H9 (cell line): ENCODE results near the gene ZAP70. TPM values are rescaled to one million over a fixed set of nuclear protein-coding genes. Genes with fewer than 3 reads are reported as not detected.

Source experiments
- DNase-seq: peaks from one replicate; pipeline ENCODE4 v3.0.0-alpha.2; 2017
- H2AFZ ChIP-seq: one replicate; pipeline ENCODE4 v1.6.1; 2013; ENCODE audit warnings: mild to moderate bottlenecking, low read length, control low read depth, moderate library complexity
- H2AK5ac ChIP-seq: 2 replicates; pipeline ENCODE4 v1.6.1; 2013; ENCODE audit warnings: low read length, control low read depth, mixed read lengths; ENCODE audit not compliant: insufficient read length
- H2BK120ac ChIP-seq: one replicate; pipeline ENCODE4 v1.6.1; 2013; ENCODE audit warnings: low read depth, mild to moderate bottlenecking, low read length, control low read depth, inconsistent platforms; ENCODE audit not compliant: poor library complexity, severe bottlenecking
- H2BK12ac ChIP-seq: 2 replicates; pipeline ENCODE4 v1.6.1; 2013; ENCODE audit warnings: low read length, control low read depth, mixed read lengths, low read depth; ENCODE audit not compliant: insufficient read length
- H2BK15ac ChIP-seq: 2 replicates; pipeline ENCODE4 v1.6.1; 2013; ENCODE audit warnings: low read depth, low read length, control low read depth
- H2BK20ac ChIP-seq: one replicate; pipeline ENCODE4 v1.6.1; 2013; ENCODE audit warnings: low read depth, mild to moderate bottlenecking, low read length, control low read depth, inconsistent platforms; ENCODE audit not compliant: poor library complexity, severe bottlenecking
- H2BK5ac ChIP-seq: 2 replicates; pipeline ENCODE4 v1.6.1; 2013; ENCODE audit warnings: low read length, control low read depth, mixed read lengths; ENCODE audit not compliant: insufficient read length
- H3K14ac ChIP-seq: 2 replicates; pipeline ENCODE4 v1.6.1; 2013; ENCODE audit warnings: low read length, control low read depth; ENCODE audit not compliant: insufficient read depth
- H3K18ac ChIP-seq: 2 replicates; pipeline ENCODE4 v1.6.1; 2013; ENCODE audit warnings: low read depth, mild to moderate bottlenecking, mixed read lengths, low read length, control low read depth; ENCODE audit not compliant: insufficient read length
- H3K23ac ChIP-seq: 2 replicates; pipeline ENCODE4 v1.6.1; 2013; ENCODE audit warnings: low read length, control low read depth, mixed read lengths, low read depth; ENCODE audit not compliant: insufficient read length
- H3K23me2 ChIP-seq: 2 replicates; pipeline ENCODE4 v1.6.1; 2013; ENCODE audit warnings: low read depth, mild to moderate bottlenecking, mixed read lengths, low read length, control low read depth; ENCODE audit not compliant: insufficient read length, poor library complexity, severe bottlenecking
- H3K27ac ChIP-seq: 2 replicates; pipeline ENCODE4 v1.5.1; 2013; ENCODE audit warnings: low read length, control low read depth, mixed read lengths, low read depth; ENCODE audit not compliant: insufficient read length
- H3K27me3 ChIP-seq: 2 replicates; pipeline ENCODE4 v1.6.1; 2013; ENCODE audit warnings: low read length, control low read depth, inconsistent platforms; ENCODE audit not compliant: insufficient read depth
- H3K4ac ChIP-seq: 2 replicates; pipeline ENCODE4 v1.6.1; 2013; ENCODE audit warnings: low read depth, mild to moderate bottlenecking, control low read depth, inconsistent platforms, low read length, moderate library complexity
- H3K4me1 ChIP-seq: 2 replicates; pipeline ENCODE4 v1.6.1; 2013; ENCODE audit warnings: low read length, control low read depth, inconsistent platforms; ENCODE audit not compliant: insufficient read depth
- H3K4me2 ChIP-seq: 2 replicates; pipeline ENCODE4 v1.6.1; 2013; ENCODE audit warnings: low read length, control low read depth, mixed read lengths; ENCODE audit not compliant: insufficient read length, insufficient read depth
- H3K56ac ChIP-seq: 2 replicates; pipeline ENCODE4 v1.6.1; 2013; ENCODE audit warnings: low read depth, mild to moderate bottlenecking, mixed read lengths, low read length, control low read depth; ENCODE audit not compliant: insufficient read length
- H3K79me1 ChIP-seq: 2 replicates; pipeline ENCODE4 v1.6.1; 2013; ENCODE audit warnings: low read depth, mild to moderate bottlenecking, moderate library complexity, low read length, control low read depth, inconsistent platforms; ENCODE audit not compliant: insufficient read depth, poor library complexity, severe bottlenecking
- H3K79me2 ChIP-seq: 2 replicates; pipeline ENCODE4 v1.6.1; 2013; ENCODE audit warnings: low read length, control low read depth, inconsistent platforms; ENCODE audit not compliant: insufficient read depth
- H3K9ac ChIP-seq: 2 replicates; pipeline ENCODE4 v1.6.1; 2013; ENCODE audit warnings: low read length, control low read depth, mixed read lengths; ENCODE audit not compliant: insufficient read length; ENCODE audit errors: extremely low read depth
- H3K9me3 ChIP-seq: one replicate; pipeline ENCODE4 v1.6.1; 2013; ENCODE audit warnings: low read depth, low read length, inconsistent platforms; ENCODE audit not compliant: control insufficient read depth
- H3T11ph ChIP-seq: one replicate; pipeline ENCODE4 v1.6.1; 2013; ENCODE audit warnings: mild to moderate bottlenecking, low read length, control low read depth, inconsistent platforms
- H4K20me1 ChIP-seq: one replicate; pipeline ENCODE4 v1.6.1; 2013; ENCODE audit not compliant: control insufficient read depth, insufficient read length, insufficient read depth
- H4K5ac ChIP-seq: 2 replicates; pipeline ENCODE4 v1.6.1; 2013; ENCODE audit warnings: low read depth, mild to moderate bottlenecking, mixed read lengths, low read length, control low read depth; ENCODE audit not compliant: insufficient read length
- H4K8ac ChIP-seq: replicated peaks from 2 replicates; pipeline ENCODE4 v1.6.1; 2013; ENCODE audit warnings: low read length, control low read depth, mixed read lengths, low read depth; ENCODE audit not compliant: insufficient read length
- H4K91ac ChIP-seq: 2 replicates; pipeline ENCODE4 v1.6.1; 2013; ENCODE audit warnings: low read depth, mild to moderate bottlenecking, moderate library complexity, mixed read lengths, low read length, control low read depth; ENCODE audit not compliant: insufficient read length
- H3K27ac Mint-ChIP-seq, 3 experiments: 2 replicates in 2 of 3; 3 replicates in 1 of 3; pipeline ENCODE4 v1.8.0; 2020 to 2021; ENCODE audit warnings: mixed read lengths in 3 of 3, mild to moderate bottlenecking in 1 of 3, moderate library complexity in 1 of 3
- H3K27me3 Mint-ChIP-seq: 2 replicates; pipeline ENCODE4 v1.8.0; 2021; ENCODE audit warnings: low read depth, mild to moderate bottlenecking, moderate library complexity, mixed read lengths
- H3K36me3 Mint-ChIP-seq, 3 experiments: 2 replicates in 2 of 3; 3 replicates in 1 of 3; pipeline ENCODE4 v1.8.0; 2020 to 2021; ENCODE audit warnings: low read depth in 3 of 3, mixed read lengths in 3 of 3; ENCODE audit not compliant: insufficient read depth in 1 of 3
- H3K4me1 Mint-ChIP-seq, 2 experiments: 2 replicates each; pipeline ENCODE4 v1.8.0; 2020; ENCODE audit warnings: mixed read lengths in 2 of 2
- H3K4me3 Mint-ChIP-seq, 2 experiments: 2 replicates in 1 of 2; 3 replicates in 1 of 2; pipeline ENCODE4 v1.8.0; 2020 to 2021; ENCODE audit warnings: mild to moderate bottlenecking in 2 of 2, mixed read lengths in 2 of 2, moderate library complexity in 1 of 2
- H3K9me3 Mint-ChIP-seq, 2 experiments: 2 replicates in 1 of 2; 3 replicates in 1 of 2; pipeline ENCODE4 v1.8.0; 2020; ENCODE audit warnings: mild to moderate bottlenecking in 2 of 2, mixed read lengths in 2 of 2, moderate library complexity in 1 of 2
- CTCF ChIP-seq: fragments of 200-600 bp; sonication (generic); conservative IDR thresholded peaks from 3 replicates; pipeline ENCODE4 v1.8.0; 2021; ENCODE audit warnings: antibody characterized with exemption, mild to moderate bottlenecking
- WGBS: extraction: QIAGEN DNeasy Blood & Tissue Kit; methylation state at CpG from one replicate; pipeline ENCODE4 v1.1.7; 2013; ENCODE audit warnings: missing lambda C conversion rate, low lambda C conversion rate, mixed read lengths; ENCODE audit not compliant: insufficient read length; ENCODE audit errors: extremely low coverage; 5-methylcytosine and 5-hydroxymethylcytosine counted together
- total RNA-seq: library from RNA; stranded (reverse); gene quantifications from 2 replicates; pipeline ENCODE4 v1.2.1, GENCODE V29; 2021

Gene ZAP70
- total RNA-seq, 1 experiment from 2014 or later, result 0.24 TPM

GRCh38 chr2:97670471-97670870 lies 42.9 kb upstream of the ZAP70 start:
- no peak overlapping the region for H2BK20ac ChIP-seq
- H3K14ac ChIP-seq, result no peak overlapping the region
- TF ChIP-seq CTCF, result no peak
- H3K9me3 Mint-ChIP-seq, result no peaks in the 10 kb centered on the region
- H3K23me2 ChIP-seq, result no peaks in the 10 kb centered on the region
- no peaks in the 10 kb centered on the region for H3K27me3 Mint-ChIP-seq
- DNase-seq, result no peak
- no peaks in the 10 kb centered on the region for H3K4me1 ChIP-seq
- no peak overlapping the region for H3K56ac ChIP-seq
- H4K8ac ChIP-seq, result no peak overlapping the region
- H4K20me1 ChIP-seq, result no peaks in the 10 kb centered on the region
- H2BK12ac ChIP-seq, result no peak overlapping the region
- no peak overlapping the region for H3K23ac ChIP-seq
- H3K9me3 ChIP-seq, result no peaks in the 10 kb centered on the region
- no peak overlapping the region for H2BK15ac ChIP-seq
- H3K18ac ChIP-seq, result no peak overlapping the region
- H4K5ac ChIP-seq, result no peak overlapping the region
- no peak overlapping the region for H2AK5ac ChIP-seq
- no peak overlapping the region for H3K9ac ChIP-seq
- H3K79me1 ChIP-seq, result no peaks in the 10 kb centered on the region
- H3K27ac Mint-ChIP-seq, result no peak overlapping the region
- H3K79me2 ChIP-seq, result no peaks in the 10 kb centered on the region
- no peaks in the 10 kb centered on the region for H3K27me3 ChIP-seq
- H2BK5ac ChIP-seq, result no peak overlapping the region
- WGBS, result no CpG with 5 or more reads among the region's 1 CpG
- no peak overlapping the region for H3K4me2 ChIP-seq
- H3K4ac ChIP-seq, result no peak overlapping the region
- no peak overlapping the region for H2BK120ac ChIP-seq
- no peak overlapping the region for H2AFZ ChIP-seq
- no peak overlapping the region for H3K4me3 Mint-ChIP-seq
- no peak overlapping the region for H3K27ac ChIP-seq
- H3T11ph ChIP-seq, result no peak overlapping the region
- peaks cover 1 to 4% of the 10 kb centered on the region in 2 experiments for H3K4me1 Mint-ChIP-seq
- H4K91ac ChIP-seq, result no peak overlapping the region
- H3K36me3 Mint-ChIP-seq, result no peaks in the 10 kb centered on the region; a peak in 1 of 7 replicates
